Effector CD4-positive, alpha-beta T cell (primary cell): Measurements from ENCODE around the gene PSMC3IP.
"Not testable (repeated sequence)": the region's sequence is repeated elsewhere in the genome, so short reads cannot be mapped to it uniquely, and the experiment has no call there.

Experiments used
- DNase-seq: peaks from one replicate; pipeline ENCODE4 v3.0.0-alpha.2; 2020
- total RNA-seq: gene quantifications from one replicate; lab custom pipeline; 2026; lab: John Stamatoyannopoulos, UW

Gene PSMC3IP
- total RNA-seq = 2.3 reads per million, percentile 5 among the genes with 10 or more reads in this experiment

DNA sequence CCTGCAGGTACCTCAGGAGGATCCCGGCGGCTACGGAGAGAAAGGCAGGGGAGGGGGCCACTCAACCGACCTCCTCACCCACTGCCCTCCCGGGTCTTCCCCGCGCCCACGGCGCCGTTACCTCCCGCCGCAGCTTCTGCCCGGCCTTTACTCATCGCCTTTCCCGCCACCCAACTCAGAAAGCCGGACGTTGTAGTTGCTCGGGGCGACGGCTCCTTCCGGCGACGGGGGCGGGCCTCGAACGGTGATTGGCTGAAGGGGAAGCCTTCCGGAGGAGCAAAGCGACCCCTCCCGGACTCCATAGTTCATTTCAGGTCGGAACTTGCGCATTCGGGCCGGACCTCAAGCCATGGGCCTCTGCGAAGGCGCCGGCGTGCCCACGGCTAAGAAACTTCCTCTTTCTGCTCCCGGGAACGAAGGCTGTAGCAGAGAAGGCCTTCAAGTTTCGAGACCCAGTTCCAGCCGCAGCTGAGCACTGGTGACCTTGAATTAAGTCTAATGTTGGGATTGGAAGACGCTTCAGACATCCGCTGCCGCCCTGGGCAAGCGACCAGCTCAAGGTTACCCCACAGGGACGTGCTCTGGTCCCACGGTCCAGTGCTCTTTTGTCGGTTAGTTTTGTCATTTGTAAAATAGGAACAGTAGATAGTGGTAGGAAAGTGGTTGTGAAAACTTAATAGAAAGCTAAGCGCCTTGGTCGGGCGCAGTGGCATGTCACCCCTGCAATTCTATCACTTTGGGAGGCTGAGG, at the start of gene PSMC3IP:
PSMC3IP (minus strand) TSS at position 198 of the 750 bp plus-strand sequence; CDS start at position 155, 43 bp downstream.
- peak; percentile 89 for DNase-seq

GRCh38 chr17:42623732-42624596, 46.4 kb upstream of the PSMC3IP start:
- DNase-seq = no peak

DNA sequence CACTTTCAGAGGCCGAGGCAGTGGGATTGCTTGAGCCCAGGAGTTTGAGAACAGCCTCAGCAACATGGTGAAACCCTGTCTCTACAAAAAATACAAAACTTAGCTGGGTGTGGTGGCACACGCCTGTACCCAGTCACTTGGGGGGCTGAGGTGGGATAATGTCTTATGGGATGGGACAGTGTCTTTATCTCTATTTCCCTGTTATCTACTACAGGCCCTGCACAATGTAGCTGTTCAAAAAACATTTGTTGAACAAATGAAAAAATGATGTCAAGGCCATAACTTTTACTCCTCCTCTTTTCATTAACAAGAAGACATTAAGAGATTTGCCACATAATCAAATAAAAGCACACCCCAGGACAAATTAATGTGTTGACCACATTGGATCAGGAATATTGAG, 45.7 kb upstream of the PSMC3IP start:
- DNase-seq = no peak

- not testable (repeated sequence) for DNase-seq
These were observed 44.5 kb upstream of the PSMC3IP start for GRCh38 chr17:42621987-42622386.

DNA sequence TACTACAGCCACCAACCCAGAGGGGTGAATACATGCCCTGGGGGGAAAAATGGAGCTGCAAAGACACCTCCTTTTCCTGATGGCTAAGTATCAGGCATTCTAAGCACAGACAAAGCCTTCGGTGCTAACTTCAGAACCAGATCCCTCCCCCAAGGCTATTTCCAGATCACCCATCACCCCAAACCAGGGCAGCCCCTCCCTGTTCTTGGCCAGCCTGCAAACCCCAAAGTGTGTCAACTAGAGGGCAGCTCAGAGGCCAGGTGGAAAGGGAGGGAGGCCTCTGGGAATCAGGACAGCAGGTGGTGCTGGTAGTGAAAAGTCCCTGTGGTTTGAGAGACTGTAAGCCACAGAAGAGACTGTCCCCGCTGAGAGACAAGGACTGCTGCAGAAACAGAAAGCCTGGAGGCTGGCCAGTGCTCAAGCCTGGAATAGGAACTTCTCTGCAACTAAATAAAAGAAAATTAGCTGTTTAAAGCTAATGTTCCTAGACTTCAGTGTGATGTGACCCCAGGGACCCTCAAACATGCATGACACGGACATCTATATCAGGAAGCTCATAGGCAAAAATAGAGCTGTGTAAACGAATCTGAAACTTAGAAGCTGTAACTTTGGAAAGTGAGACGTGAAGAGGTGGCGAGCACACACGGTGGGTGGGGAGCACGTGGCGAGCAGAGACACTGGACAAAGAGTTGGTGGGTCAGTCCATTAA, 41.1 kb upstream of the PSMC3IP start:
- no peak for DNase-seq

DNA sequence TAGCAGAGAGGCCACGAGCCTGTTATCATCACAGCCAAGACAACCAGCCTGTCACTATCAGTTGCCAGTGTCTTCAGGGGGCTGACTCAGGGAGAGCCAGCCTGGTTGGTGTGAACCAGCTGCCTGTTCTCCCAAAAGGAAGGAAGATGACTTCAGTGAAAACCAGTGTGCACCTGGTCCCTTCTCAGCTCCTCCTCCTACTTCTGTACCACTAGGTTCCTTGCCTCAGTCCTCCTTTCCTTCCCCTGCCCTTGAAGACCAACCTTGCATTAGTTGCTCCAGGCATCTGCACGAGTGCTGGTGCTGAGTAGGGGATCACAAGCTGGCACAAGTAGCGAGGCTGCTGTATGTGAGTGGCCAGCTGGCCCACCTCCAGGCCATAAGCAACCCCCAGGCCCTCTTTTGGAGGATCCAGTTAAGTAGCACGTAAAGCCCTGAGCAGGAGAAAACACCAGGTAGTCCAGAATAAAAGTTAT, 40.5 kb upstream of the PSMC3IP start:
- DNase-seq = no peak

DNA sequence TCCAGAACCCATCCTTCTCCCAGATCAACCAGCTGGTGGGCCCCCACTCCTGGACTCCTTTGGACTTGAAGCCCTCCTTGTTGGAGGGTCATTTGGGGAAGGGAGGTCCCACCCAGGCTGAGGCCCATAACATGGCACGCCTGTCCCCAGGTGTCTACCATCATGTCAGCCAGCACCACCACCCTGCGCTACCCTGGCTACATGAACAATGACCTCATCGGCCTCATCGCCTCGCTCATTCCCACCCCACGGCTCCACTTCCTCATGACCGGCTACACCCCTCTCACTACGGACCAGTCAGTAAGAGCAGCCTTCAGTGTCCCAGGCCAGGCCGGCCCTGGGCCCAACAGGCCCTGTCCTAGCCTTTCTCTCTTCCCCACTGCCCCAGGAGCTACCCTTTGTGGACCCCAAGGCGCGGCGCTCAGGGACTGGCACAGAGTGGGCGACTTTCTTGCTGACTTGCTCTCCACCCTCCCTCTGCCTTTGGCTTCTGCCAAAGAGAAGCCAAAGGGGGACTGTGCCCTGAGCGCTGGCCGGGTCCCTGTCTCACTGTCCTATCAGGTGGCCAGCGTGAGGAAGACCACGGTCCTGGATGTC, 36.3 kb upstream of the PSMC3IP start:
- DNase-seq = no peak

DNA sequence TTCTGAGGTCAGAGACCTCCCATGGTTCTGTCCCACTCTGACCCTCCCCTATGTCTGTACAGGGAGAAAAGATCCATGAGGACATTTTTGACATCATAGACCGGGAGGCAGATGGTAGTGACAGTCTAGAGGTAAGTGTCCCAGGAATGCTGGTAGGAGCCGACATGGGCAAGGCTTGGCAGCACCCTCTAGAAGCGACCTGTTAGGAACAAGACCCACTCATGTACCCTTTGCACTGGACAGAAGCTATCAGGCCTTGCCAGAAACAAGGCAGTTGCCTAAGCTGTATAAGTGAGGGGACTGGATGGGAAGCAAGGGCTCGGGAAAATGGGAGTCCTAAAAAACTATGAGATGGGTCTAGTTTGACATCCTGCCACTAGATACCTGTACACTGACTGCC, 34.5 kb upstream of the PSMC3IP start:
- no peak for DNase-seq

DNA sequence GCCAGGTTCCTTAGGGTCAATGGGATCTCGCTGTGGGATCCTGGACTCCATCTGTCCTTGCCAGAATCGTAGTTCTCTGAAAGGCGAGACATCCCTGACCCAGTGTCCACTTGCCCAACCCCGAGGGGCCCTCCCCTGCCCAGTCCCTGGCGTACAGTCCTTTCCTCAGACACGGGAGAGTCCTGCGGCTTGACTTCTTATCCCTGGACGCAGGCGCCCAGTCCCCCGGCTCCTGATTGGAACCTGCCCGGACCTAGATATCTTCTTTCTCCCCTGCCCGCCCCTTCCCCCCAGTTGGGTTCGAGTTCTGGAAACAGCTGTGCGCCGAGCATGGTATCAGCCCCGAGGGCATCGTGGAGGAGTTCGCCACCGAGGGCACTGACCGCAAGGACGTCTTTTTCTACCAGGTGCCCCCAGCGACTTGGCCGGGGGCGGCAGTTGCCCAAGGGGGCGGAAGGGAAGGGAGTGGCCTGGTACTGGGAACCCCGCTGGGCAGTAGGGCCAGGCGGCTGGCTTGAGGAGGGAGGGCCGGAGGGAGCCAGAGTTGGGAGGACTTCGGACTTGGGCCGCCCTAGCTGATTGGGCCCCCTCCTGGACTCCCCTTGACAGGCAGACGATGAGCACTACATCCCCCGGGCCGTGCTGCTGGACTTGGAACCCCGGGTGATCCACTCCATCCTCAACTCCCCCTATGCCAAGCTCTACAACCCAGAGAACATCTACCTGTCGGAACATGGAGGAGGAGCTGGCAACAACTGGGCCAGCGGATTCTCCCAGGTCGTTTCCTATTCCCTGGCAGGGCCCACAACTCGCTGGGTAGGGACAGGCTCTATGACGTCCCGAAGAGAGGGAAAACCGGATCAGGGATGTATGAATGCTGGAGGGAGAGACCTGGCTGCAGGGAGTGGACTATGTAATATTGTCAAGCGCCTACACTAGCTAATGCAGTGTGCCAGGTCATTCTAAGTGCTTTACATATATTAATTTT, 32.6 kb upstream of the PSMC3IP start:
- DNase-seq = not testable (repeated sequence)

- DNase-seq = peak; percentile 99
These were observed 31.8 kb upstream of the PSMC3IP start, which contains the start of the genes RETREG3 and TUBG1 for GRCh38 chr17:42609182-42609813. Gene RETREG3, minus strand, starts transcription at chr17:42609374. Its CDS starts 50 bp downstream, at chr17:42609324. Gene TUBG1, plus strand, starts transcription at chr17:42609683. Its CDS starts 55 bp downstream, at chr17:42609738.

DNA sequence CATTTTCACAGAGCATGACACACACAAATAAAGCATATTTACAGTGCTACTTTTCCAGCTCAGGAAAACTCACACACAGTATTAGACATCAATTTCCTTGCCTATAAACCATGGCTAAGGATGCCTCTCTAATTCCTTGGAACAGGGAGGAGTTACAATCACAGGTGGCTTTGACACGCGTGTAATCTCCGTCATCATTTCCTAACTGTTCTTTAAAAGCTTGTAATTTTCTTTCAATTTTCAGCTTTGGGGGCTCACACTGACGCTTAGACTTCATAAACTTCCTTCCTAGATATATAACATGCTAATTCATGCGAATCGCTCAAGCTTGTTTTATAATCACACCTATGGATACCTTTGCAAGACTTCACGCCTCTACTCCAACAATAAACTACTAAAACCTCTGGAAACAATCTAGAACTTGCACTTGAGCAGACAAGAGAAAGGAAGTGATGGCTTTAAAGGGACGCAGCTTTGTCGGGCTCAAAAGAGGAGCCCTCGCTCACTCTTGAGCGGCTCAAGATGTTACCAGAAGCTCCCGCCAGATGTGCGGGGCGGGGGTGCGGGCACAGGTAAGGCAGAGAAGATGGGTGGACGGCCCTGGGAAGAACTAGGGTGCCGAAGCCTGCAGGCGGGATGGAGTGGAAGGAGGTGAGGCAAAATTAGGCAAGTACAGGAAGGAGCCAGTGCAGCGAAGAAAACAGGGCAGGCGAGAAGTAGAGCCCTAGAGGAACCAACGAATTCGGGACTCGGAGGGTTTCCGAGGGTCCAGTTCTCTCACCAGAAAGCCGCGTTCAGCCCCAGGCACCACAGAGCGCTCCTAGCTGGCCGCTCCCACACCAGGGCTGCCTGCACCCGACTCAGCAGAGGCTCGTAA, 31.0 kb upstream of the PSMC3IP start:
- DNase-seq = no peak

DNA sequence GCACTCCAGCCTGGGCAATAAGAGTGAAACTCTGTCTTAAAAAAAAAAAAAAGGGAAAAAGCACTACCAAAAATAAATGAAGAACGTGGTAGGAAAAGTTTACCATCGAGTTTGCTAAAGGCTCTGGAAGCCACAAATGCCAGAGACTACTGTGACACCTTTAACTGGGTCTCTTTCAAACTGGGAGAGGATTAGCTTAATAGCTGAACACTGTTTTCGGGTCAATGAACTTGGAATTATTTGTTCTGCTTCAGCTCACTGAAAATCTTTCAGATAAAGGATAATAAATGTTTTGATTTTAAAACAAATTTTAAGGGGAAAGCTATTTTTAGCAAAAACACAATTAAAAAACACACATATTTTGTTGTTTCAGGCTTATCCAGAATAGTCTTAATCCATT, 30.2 kb upstream of the PSMC3IP start:
- DNase-seq = no peak

- no peak for DNase-seq
These were observed 25.8 kb upstream of the PSMC3IP start for GRCh38 chr17:42603318-42603717.

DNA sequence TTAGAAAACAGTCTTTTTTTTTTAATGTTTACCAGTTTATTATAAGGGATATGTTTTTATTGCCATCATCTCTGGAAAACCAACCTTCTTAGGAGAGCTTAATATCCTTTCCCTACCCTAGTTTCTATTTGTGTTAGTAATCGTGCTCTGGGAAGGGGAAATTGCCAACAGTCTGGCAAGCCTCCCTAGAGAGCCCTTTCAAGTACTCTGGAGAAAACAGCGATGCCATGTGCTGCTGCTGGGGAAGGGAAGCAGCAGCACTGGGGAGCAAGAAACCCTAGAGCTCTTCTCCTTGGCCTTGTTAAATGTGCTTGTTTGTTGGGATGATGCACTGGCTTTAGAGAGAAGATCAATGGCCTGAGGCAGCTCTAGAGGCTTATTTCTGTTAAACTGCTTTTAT, 21.4 kb upstream of the PSMC3IP start:
- no peak for DNase-seq

GRCh38 chr17:42596386-42596785, 18.9 kb upstream of the PSMC3IP start:
- DNase-seq = no peak

- DNase-seq = no peak
These were observed 13.9 kb upstream of the PSMC3IP start for GRCh38 chr17:42591411-42591810.

DNA sequence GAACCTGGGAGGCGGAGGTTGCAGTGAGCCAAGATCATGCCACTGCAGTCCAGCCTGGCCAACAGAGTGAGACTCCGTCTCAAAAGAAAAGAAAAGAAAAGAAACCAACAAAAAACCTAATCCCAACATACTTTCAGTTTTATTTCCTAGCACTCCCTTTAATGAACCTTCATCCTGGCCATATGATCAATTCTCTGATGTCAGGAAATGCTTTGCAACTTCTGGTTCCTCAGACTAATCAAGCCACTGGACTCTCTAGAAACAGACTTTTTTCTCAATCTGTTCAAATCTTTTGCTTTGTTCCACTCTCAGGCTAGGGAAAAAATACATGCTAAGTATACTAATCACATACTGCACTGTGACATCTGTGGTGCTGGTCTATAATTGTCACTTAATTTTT, 13.4 kb upstream of the PSMC3IP start:
- DNase-seq = no peak

DNA sequence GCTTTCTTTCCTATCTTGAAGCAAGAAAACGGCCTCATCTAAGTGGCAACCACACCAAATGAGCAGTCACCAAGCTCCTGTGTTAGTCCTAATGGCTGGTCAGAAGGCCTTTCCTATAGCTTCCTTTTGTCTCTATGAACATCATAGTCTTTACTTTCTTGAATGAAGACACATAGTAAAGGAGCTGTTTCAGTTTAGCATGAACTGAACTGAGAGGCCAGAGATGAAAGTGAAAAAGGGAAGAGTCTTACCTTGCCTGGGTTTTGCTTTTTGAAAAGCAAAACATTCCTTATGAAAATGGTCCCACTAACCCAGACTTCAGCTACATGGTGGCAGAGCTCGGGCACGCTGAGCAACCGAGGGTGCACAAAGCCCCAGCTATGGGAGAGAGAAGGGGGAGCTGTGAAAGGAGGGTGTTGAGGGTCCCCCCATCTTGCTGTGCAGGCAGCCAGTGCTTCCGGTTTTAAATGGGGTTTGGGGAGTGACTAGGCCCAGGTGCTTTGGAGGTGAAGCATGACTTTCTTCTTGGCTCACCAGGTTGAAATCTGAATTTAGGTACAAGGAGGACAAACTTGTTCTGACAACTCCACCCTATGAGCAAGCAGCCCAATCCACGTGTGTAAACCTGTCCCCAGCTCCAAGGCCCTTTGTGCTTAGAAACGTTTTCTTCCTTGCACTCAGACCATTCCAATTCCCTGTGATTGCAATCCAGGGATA, 9.1 kb upstream of the PSMC3IP start:
- DNase-seq = no peak

DNA sequence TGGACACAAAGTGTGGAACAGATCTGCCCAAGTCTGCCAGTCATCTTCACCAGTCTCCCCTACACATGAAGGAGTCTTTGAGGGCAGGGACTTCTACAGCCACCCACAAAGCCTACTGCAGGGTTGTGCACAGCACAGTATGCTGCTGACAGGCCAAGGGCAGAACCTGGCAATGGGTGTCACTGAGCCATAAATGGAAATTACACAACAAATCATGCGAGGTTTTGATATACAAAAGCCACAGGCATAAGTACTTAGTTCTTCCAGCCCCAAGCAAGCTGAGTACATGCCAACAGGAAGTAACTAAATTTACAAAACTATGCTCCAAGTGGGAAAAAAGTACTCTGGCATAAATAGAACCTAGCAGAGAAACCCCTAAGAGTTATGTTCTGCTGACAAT, 7.8 kb upstream of the PSMC3IP start:
- no peak for DNase-seq
